KBM-7 (cell line): Measurements from ENCODE around the gene QRSL1.
"Not testable (repeated sequence)": the region's sequence is repeated elsewhere in the genome, so short reads cannot be mapped to it uniquely, and the experiment has no call there.

ENCODE experiments used
- DNase-seq: peaks from one replicate; pipeline ENCODE4 v3.0.0-alpha.2; 2015
- in situ Hi-C: fragments of 300-500 bp; cut with MboI; formaldehyde crosslinking; loops from 2 replicates; pipeline ENCODE4 v1.14.3; 2020; ENCODE audit warnings: low sequenced_read_pairs, low pct_unique_long_range_greater_than_20kb, mixed read lengths

The QRSL1 gene, protein sequence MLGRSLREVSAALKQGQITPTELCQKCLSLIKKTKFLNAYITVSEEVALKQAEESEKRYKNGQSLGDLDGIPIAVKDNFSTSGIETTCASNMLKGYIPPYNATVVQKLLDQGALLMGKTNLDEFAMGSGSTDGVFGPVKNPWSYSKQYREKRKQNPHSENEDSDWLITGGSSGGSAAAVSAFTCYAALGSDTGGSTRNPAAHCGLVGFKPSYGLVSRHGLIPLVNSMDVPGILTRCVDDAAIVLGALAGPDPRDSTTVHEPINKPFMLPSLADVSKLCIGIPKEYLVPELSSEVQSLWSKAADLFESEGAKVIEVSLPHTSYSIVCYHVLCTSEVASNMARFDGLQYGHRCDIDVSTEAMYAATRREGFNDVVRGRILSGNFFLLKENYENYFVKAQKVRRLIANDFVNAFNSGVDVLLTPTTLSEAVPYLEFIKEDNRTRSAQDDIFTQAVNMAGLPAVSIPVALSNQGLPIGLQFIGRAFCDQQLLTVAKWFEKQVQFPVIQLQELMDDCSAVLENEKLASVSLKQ

DNA sequence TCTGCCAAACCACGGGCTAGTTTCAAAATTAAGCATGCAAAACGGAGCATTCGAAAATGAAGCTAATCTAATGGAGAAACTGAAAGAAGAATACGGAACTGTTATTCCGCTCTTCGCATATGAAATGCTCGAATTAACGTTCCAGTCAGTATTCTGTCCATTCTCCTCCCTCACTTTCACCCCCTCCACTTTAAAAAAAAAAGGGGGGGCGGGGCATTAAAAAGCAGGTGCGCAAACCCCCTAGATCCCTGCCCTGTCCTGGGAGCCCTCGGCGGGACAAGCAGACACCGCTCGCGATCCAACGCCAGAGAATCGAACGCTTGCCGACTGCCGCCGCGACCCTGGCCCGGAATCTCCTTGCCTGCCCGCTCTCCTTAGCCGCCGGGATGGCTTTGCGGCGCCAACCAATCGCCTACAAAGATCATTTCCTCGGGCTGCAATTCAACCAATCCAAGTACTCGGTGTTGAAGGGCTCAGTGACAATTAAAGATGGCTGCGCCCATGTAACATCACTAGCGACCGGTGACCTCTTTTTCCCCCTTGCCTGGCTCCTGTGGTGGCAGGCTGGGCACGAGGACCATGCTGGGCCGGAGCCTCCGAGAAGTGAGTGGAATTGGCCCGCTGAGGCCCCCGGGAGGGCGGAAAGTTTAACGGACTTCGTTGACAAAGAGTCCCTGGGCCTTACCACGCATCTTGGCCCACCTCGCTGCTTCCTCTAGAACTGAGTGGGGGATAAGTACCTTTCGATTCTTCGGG lies at the start of gene QRSL1, which contains the start of gene RTN4IP1:
Gene QRSL1 (plus strand): TSS at position 476 of the 756 bp plus-strand sequence. CDS start 104 bp downstream, at position 580.
Gene RTN4IP1 (minus strand): TSS at position 396 of the 756 bp plus-strand sequence. CDS start 477 bp downstream, outside the sequence.
- in situ Hi-C loops: no loop called here
- DNase-seq: peak; percentile 96

DNA sequence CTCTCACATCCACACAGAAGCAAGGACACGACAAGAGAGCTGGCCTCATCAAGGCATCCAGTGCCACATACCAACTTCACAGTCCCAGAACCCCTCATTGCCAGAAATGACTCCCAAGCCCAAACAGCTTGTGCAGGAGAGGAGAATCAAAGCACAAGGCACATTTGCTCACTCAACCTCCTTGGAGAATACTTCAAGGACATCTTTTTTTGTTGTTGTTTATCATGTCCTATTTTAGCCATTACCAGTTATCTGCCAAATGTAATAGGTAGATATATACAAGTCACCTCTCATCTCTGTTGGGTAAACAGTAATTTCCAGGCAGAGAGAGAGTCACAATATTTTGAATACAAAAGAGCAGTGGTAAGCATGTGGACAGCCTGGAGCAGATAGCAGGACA lies 47.9 kb upstream of the QRSL1 start:
- no peak for DNase-seq
- in situ Hi-C loops: loop anchor here (25.0 kb wide), 1 partner anchor 406 kb away; no protein-coding TSS in a partner anchor

DNA sequence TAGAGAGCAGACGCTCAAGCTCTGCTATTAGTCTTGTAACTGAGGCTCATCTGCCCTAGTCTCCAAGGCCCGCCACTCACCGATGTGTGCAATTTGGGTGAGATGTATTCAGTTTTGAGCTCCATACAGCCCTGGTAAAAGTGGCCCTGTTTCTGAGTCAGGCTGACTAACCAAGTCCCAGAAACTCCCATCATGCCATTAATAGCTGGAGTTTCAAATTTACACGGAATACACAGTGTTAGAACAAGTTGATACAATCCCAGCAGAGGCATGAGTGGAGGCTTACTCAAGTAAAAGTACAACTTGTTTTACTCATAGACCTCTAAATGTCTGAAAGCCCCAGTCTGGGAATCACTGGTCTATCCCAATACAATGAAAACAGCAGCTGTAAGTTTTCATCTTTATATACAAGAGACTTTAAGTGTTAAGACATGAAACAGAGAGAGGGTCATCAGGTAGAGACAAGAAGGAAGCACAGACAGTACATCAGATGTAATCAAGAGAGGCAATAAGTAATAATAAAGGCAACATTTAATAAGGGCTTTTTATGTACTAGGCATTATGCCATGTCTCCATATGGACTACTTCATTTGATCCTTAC lies 42.5 kb upstream of the QRSL1 start:
- in situ Hi-C loops: loop anchor here (25.0 kb wide), 1 partner anchor 400 kb away; no protein-coding TSS in a partner anchor
- no peak for DNase-seq

DNA sequence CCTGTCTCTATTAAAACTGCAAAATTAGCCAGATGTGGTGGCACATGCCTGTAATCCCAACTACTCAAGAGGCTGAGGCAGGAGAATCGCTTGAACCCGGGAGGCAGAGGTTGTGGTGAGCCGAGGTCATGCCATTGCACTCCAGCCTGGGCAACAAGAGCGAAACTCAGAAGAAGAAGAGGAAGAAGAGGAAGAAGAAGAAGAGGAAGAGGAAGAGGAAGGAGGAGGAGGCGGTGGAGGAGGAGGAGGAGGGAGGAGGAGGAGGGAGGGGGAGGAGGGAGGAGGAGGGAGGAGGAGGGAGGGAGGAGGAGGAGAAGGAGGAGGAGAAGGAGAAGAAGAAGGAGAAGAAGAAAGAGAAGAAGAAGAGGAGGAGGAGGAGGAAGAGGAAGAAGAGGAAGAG lies 40.4 kb upstream of the QRSL1 start:
- in situ Hi-C loops: loop anchor here (25.0 kb wide), 1 partner anchor 398 kb away; no protein-coding TSS in a partner anchor
- DNase-seq: not testable (repeated sequence)

DNA sequence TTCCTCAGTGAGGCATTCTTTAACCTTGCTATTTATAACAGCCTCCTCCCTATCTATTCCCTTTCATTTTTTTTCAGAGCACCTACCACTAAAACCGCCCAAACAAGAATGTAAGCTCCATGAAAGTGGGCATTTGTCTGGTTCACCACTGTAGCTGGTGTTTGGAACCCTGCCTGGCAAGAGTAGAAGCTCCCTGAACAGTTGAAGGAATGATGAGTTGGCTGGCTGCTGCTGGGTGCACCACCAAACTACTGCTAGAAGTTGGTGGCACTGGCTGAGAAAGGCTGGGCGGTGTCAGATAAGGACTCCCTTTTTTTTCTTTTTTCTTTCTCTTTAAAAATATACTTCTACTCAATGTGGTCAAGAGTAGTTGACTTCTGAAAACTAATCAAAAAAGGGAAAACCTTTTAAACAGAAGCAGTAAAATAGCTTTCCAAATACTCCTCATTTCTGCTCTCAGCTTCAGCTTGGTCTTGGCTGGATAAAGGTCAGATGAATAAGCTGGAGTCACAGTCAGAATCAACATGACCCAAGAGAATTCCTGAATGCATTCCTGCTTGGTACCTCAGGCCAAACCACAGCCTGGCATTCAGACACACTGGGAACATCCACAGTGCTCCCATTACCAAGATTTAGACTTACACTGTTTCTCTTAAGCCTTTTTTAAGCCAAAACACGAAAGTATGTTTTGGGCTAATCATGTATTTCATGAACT lies 38.1 kb upstream of the QRSL1 start:
- no peak for DNase-seq
- in situ Hi-C loops: loop anchor here (25.0 kb wide), 1 partner anchor 396 kb away; no protein-coding TSS in a partner anchor

DNA sequence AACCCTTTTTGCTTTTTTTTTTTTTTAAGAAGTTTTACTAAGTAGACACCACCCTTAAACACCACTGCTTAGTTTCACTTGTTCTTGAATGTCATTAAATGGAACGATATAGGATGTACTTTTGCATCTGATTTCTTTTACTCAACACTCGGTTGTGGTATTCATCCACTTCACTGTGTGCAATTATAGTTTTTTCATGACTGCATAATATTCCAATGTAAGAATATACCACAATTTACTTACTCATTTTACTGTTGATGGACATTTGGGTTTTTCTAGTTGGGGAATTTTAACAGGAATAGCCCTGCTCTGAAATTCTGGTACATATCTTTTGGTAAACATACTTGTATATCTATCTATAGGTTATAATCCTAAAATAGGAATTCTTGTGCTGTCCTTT lies 29.9 kb upstream of the QRSL1 start:
- in situ Hi-C loops: loop anchor here (25.0 kb wide), 1 partner anchor 388 kb away; no protein-coding TSS in a partner anchor

DNA sequence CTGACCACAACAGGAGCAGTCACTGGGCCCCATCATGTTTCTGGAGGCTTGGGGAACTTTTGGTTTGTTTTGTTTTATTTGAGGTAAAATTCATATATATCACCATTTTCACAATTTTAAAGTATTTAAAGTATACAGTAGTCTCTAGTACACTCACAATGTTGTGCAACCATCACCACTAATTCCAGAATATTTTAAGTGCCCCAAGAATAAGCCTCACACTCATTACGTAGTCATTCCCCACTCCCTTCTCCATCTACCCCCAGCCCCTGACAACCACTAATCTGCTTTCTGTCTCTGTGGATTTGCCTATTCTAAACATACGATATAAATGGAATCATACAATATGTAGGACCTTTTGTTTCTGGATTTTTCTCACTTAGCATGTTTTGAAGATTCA lies 29.0 kb upstream of the QRSL1 start:
- DNase-seq: no peak

More for the DNA sequence above, 29.9 kb upstream of the QRSL1 start:
- DNase-seq: no peak

DNA sequence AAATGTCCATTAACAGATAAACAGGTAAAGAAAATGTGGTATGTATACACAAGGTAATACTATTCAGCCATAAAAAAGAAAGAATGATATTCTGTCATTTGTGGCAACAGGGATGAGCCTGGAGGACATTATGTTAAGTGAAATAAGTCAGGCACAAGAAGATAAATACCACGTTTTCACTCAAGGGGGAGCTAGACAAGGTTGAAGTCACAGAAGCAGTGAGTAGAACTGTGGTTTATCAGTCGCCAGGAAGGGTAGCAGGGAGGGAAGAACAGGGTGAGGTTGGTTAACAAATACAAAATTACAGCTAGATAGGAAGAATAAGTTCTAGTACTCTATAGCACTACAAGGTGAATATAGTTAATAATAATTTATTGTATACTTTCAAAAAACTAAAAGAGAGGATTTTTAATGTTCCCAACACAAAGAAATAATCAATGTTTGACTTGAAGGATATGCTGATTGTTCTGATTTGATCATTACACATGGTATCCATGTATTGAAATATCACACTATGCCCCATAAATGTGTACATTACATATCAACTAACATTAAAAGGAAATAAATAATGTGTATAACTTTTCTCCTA lies 21.2 kb upstream of the QRSL1 start:
- peak; percentile 83 for DNase-seq
- in situ Hi-C loops: no loop called here

More for the DNA sequence above, 29.0 kb upstream of the QRSL1 start:
- in situ Hi-C loops: no loop called here

DNA sequence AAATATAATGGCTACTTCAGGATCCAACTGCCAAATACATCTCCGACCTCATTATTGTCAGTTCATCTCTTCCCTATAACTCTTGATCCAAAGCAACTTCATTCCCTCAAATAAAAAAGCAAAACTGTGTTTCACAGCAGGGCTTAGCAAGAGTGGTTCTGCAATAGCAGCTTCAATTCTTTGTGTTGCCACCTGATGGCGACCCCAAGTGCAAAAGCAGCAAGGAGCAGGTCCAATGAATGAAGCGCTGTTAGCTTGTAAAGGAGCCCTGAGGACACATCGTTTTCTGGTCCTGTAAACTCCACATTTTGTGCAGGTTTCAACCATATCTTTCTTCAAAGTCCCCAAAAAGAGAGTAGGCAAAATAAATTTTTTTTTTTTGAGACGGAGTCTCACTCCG lies 19.7 kb upstream of the QRSL1 start:
- DNase-seq: peak; percentile 29
- in situ Hi-C loops: no loop called here

DNA sequence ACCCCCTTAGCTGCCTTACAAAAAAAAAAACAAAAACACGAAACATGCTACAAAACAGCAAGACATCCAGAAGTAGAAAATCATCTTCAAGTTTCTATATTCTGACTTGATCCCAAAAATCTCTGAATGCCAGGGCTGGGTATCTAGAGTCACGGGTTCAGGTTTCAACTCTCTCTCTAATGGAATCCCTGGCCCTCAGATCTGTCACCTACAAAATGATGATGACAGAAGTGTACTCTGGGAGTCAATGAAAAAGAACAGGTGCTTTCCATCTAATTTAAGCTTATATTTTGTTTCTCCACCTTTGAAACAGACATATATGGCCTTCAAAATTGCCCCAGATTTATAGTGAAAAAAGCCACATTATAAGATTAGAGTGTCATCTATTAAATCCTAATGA lies 18.3 kb upstream of the QRSL1 start:
- no peak for DNase-seq
- in situ Hi-C loops: no loop called here

DNA sequence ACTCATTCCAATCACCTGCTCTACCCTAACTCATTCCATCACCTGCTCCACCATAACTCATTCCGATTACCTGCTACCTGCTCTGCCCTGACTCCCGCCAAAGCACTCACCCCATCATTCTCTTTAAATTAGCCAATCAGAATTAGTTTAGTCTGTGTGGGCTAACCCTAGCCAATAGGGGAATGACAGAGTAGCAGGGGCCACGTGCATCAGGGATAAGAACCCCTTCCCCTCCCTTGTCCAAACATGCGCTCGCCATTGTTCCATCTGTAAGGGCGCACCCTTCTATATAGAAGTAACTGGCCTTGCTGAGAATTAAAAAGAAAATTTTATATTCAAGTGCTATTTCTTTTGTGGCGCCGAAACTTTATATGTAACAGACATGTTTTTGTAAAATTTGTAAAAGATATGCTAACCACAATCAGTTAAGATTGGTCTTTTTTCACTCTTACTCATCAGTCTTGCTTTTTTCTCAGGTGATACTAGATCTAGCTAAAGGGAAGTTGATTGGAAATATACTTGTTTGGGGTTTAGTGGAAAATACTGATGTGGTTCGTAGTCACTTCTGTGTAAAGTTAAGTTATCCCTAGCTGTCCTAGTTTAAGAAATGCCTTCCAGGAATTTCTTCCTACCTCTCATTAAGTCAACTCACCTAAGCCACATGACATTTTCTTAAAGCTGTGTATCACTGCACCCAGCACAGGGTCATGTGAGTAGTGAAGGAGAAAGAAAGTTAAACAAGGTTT lies 16.5 kb upstream of the QRSL1 start:
- DNase-seq: no peak
- in situ Hi-C loops: no loop called here

DNA sequence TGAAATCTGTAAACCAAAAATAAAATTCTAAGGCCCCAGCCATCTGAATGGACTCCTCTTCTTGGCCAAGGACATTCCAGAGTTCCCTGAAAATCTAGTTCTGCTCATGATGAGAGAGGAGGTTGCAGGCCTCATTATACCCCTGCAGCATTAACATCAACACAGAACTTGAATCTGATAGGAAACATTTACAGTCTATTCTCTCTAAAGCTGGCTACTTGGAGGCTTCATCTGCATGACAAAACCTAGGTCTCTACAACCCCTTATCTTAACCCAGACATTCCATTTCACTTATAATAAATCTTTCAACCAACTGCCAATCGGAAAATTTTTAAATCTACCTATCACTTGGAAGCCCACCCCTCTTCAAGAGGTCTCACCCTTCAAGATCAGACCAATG lies 15.8 kb upstream of the QRSL1 start:
- no peak for DNase-seq
- in situ Hi-C loops: no loop called here

DNA sequence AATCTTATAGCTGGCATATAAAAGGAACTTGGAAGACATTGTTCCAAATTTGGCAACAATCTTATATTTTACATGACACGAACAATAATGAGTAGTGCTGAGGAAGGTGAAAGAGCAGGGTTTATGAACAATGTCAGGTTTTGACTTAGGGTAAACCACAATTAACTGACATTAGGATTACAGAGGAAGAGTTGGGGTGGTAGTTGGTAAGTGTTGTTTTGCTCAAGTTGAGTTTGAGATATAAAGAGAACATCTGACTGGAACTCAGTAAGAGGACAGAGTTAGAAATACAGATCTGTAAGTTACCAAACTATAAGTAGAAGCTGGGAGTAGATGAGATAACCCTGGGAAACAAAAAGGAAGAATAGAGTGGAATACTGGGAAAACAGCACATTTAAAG lies 15.2 kb upstream of the QRSL1 start:
- in situ Hi-C loops: no loop called here
- DNase-seq: no peak

DNA sequence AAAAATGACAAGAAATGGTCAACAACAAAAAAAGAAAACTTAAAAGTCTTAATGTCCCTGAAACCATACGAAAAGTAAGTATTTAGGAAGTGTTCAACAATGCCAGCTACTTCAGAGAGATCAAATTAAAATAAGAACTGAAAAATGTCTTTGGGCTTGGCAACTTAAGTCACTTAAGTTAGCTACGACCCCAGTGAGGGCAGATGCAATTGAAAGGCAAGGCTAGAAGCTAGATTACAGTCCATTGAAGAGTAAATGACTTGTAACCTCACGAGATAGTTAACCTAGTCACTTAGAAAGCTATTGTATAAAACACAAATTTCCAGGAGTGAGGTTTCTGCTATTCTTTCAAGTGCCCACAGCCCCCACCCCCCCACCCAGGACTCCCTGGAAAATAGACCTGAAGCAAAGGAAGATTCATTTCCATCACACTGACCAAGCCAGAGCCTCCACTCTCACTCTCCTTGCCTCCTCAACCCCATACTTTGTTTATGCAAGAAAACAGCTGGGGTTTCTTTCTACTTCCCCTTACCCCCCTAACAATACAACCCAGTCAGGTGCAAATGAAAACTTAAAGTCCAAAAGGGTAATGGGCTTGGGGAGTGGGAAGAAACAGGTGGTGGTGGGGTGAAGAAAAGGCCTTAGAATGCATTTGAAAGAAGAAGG lies 14.7 kb upstream of the QRSL1 start:
- DNase-seq: no peak
- in situ Hi-C loops: no loop called here

DNA sequence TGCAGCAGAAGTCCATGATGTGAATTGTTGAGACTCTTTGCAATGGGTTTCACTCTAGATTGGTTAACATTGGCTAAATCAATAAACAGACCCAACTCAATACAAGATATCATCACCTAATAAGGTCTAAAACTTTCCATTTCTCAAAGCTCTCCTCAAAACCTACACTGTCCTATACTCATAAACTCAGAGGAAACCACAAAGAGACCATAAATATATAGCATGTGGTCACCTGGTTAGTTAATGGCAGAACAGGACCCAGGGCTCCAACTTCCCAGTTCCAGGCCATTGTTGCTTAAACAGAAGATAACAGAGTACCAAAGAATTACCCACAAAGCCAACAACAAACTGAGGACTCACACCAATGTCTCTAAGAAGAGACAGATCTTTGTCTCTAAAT lies 12.1 kb upstream of the QRSL1 start:
- in situ Hi-C loops: no loop called here
- DNase-seq: peak; percentile 43

DNA sequence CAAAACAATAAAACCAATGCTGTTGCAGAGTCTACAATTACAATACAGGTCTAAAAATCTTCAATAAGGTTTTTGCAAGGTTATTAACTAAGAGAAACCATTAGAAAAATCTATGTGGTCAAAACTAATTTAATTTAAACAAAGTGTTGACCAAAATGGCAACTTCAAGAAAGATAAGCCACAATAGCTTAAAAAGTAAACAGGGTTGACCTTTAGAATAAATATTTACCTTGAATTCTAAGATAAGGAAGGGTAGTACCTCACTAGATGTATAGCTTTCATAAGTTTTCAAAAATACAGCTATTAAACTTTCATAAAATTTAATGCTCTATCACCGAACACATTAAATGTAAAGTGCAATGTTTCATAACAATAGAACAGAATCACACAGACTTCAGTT lies 11.5 kb upstream of the QRSL1 start:
- no peak for DNase-seq
- in situ Hi-C loops: no loop called here

DNA sequence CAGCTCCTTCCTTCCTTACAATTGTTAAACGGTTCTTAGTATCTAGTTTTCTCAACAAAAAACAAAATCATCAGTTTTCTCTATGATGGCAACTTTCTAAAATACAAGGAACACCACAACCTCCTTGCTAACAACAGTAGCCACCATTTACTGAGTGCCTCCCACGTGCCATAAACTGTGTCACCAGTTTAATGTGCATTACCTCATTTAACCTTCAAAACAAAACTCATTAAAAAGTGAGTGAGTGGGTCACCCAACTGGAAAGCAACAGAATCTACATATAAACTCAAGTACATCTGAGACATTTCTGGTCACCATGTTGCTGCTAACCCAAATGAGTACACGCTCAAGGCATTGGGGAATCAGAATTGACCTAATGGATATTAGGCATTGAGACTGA lies 11.1 kb upstream of the QRSL1 start:
- DNase-seq: no peak
- in situ Hi-C loops: no loop called here
